IPS-11a (cell line): Measurements from ENCODE around the gene NRL.
"Not testable (repeated sequence)": the region's sequence is repeated elsewhere in the genome, so short reads cannot be mapped to it uniquely, and the experiment has no call there.

Source experiments
- H3K4me3 ChIP-seq: one replicate; pipeline ENCODE4 v1.5.1; 2013; ENCODE audit warnings: low read depth, low read length, control low read depth

Gene NRL

DNA sequence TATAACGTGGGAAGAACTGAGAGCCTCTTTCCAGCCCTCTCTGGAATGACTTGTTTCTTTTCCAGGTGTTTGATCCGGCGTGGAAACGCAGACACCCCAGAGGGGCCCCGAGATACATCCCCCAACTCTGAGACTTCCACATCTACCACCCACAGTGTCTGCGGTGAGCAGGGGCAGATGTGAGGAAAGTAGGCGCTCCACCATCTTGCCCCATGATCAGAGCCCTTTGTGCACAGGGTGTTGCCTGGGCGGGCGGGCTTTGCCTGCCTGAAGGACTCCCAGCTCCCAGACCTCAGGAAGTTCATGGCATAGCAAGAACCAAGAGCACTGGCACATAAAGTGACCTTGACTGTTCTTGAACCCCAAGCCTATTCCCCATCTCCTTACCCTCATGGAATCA is 60.1 kb downstream of the NRL start:
- no peak overlapping the region for H3K4me3 ChIP-seq

DNA sequence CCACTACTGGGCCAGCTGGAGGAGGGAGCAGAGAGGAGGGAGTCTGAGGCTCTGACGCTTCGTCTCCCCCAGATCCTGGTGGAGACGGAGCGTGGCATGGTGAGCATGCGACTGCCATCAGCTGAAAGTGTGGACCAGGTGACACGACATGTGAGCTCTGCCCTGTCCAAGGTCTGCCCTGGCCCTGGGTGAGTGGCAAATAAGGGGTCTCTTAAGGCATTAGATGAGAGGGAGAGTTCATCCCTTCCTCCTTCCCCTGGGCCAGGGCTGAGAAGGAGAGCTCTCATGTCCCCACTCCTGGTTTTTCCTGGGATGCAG is 60.5 kb downstream of the NRL start:
- H3K4me3 ChIP-seq = no peak overlapping the region

DNA sequence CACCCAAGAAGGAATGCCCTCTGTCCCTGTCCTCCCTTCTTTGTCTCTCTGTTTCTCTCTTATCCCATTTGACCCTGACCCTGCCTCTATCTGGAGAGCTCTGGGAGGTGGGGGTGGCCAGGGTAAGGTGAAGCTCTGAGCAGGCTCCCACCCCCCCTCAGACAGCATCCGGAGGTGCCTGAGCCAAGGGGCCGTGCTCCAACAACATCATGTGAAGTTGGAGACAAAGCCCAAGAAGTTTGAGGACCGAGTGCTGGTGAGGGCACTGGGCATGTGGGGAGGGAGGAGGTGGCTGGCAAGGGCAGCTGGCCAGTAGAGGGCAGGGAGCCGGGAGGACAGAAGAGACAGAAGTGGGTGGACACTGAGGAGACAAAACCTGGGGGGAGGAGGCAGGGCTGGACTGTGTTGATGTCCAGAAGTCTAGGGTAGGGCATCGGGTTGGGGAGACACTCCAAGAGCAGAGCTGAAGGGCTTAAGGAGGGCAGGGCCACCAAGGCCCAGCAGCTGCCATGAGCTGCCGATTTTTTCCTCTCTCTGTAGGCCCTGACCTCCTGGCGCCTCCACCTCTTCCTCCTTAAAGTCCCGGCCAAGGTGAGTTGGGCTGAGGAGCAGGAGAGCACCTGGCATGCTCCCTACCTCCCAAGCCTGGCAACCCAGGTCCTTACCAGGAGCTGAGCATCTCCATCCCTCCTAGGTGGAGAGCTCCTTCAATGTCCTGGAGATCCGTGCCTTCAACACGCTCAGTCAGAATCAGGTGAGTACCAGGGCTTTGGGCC is 61.0 kb downstream of the NRL start:
- H3K4me3 ChIP-seq = no peak overlapping the region

DNA sequence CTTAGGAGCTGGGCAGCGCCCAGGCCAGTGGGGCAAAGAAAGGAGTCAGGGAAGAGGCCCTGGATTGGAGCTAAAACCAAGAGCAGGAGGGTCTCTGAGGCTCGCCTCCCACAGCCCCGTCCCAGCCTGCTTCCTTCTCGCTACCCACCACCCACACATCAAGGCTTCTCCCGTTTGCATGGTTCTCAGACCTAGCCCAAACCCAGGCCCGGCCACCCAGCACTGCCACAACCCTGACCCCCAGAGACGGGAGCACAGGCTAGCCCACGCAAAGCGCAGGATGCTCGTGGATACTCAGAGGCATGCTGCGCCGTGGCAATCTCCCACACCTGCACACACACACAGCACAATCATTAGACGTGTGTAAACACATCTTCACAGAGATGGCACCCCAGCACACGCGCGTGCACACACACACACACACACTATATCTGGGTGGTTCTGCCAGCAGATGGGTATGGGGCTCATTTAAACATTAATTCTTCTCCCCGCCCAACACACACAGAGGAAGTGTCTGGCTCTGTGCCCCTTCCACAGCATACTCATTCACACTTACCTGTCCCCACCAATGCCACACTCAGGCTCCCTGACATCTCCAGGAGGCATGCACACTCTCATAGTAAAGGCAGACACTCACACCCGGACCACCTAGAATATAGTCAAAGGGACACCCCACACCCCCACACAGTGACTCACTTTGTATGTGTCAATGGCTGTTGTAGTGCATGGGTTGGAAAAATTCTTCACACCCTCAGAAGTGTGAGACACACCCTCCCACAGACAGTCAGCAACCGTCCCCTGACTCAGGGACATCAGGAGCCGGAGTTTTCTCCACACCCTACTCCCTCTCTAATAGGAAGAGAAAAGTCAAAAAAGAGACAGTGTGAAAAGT is 61.8 kb downstream of the NRL start:
- peak overlapping the region; percentile 79 for H3K4me3 ChIP-seq

DNA sequence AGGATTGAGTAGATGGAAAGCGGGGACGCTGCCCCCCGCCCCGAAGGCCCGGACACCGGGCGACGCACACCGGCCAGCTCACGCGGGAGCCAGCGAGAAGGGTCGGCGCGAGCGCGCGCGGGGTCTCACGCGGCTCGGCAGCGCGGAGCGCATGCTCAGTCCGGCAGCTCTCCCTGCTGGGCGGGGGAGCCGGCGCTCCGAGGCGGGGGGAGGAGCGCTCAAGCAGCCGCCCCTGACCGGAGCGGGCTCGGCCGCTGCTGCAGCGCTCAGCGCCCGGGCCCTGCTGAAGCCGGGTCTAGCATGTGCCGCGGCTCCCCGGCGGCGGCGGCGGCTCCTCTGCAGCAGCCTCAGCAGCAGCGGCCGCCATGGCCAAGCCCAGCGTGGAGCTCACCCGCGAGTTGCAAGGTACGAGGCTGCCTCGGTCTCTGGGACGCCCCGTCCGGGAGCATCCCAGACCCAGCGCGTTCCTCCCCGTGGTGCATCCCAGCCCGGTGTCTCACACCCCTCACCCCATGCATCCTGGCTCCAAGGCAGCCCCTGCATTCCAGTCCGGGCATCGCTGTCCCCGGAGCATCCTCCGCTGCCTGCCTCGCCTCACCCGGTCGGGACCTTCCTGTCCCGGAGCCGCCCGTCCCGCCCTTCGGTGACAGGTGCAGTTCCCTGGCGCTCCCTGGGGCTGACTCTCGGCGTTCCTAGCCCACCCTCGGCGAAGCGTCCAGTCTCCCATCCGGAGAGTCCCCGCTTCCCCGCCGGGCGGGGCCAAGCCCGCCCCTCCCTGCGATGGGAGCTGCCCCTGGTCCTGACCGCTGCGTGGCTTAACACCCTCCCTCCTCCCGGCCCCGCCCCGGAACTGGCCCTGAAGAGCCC is 62.7 kb downstream of the NRL start, which contains the start of gene CARMIL3:
Gene CARMIL3, plus strand, starts transcription at position 221 of the 867 bp plus-strand sequence. Its CDS starts 145 bp downstream, at position 366.
- peak within 1 kb of the TSS; percentile 79 for H3K4me3 ChIP-seq

DNA sequence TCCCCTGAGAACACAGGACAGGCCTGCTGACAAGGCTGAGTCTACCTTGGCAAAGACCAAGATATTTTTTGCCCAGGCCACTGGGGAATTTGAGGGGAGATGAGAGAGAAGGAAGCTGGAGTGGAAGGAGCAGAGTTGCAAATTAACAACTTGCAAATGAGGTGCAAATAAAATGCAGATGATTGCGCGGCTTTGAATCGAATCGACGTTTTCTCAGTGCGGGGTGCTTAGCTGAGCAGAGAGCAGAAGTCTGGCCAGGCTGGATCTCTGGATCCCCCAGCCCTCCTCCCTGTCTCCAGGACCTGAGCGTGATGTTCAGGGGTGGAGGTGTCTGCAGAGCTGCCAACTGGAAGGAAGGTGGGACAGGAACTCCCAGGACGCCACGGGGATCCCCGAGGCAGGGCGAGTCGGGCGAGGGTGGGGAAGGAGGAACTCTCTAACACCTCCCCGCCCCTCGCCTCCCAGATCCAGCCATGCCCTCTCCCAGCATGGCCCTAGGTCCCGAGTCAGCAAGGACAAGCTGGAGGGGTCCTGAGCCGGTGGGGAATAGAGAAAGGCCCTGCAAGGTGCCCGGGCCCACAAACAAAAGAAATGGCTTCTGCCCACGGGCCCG is 63.5 kb downstream of the NRL start:
- H3K4me3 ChIP-seq = peak overlapping the region; percentile 79

GRCh38 chr14:24050753-24051152 is 64.0 kb downstream of the NRL start:
- H3K4me3 ChIP-seq = not testable (repeated sequence)

DNA sequence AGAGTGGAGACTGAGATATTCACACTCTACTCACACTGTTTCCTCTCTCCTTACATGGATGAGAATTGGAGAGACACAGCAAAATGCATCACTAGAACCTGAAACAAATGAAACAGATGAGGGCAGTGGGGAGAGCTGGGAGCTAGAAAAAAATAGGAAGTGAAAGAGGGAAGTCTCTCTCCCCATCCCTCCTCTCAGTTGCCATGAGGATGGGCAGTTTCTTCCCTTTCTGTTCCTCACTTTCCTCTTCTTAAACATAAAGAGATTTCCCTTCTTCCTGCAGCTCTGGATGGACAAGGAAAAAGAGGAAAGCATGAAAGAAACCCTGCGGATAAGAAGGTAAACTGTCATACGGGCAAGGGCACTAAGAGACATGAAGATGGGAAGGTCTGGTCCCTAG is 65.7 kb downstream of the NRL start:
- not testable (repeated sequence) for H3K4me3 ChIP-seq

DNA sequence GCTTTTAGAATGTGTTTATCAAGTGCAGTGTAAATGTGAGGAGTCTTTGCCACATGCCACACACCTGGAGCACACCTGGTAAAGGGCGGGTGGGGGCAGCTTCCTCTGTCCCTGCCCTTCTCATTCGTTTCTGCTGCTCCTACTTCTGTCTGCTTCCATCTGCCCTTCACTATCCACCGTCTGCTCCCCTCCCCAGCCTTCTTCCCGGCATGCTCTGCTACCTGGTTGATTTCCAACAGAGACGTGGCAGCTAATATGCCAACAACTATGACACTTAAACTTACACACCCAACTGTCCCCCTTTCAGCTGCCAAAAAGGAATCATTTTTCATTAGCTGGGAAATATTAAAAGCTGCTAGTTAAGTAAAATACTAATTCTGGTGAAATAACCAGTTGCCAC is 72.0 kb downstream of the NRL start:
- H3K4me3 ChIP-seq = no peak overlapping the region

- H3K4me3 ChIP-seq = no peak overlapping the region
These were observed 74.1 kb downstream of the NRL start for GRCh38 chr14:24040692-24041091.

DNA sequence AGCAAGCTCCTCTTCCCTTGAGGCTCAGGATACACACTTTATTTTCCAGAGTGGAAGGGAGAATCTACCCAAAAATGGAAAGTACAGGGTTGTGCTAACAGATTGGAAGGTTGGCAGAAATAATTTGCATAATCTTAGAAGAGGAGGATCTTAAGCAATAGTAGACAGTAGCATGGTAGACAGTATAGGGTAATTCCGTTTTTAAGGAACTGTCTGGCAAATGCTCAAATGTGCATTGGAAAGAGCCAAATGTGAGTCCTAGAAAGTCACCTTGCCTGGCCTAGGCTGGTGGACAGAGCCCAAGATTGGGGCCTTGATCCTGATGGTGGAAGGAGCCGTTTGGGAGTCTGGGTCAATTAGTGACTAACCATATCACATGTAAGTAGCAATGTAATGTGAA is 76.1 kb downstream of the NRL start:
- H3K4me3 ChIP-seq = no peak overlapping the region

DNA sequence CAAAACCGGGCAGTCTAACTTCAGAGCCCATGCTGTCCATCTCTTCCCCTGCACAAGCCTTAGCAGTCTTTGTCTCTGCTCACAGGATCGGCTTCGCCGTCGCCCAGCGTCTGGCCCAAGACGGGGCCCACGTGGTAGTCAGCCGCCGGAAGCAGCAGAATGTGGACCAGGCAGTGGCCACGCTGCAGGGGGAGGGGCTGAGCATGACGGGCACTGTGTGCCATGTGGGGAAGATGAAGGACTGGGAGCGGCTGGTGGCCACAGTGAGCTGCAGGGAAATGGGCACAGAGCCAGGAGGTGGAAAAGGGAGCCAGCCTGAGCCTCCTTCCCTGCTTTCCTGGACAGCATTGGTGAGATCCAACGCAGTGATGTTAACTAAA is 77.1 kb downstream of the NRL start:
- no peak overlapping the region for H3K4me3 ChIP-seq

- H3K4me3 ChIP-seq = not testable (repeated sequence)
These were observed 77.6 kb downstream of the NRL start for GRCh38 chr14:24036963-24037657.

GRCh38 chr14:24036169-24036962 is 78.4 kb downstream of the NRL start:
- H3K4me3 ChIP-seq = peak overlapping the region; percentile 41

- peak overlapping the region; percentile 41 for H3K4me3 ChIP-seq
These were observed 79.0 kb downstream of the NRL start for GRCh38 chr14:24035769-24036168.

DNA sequence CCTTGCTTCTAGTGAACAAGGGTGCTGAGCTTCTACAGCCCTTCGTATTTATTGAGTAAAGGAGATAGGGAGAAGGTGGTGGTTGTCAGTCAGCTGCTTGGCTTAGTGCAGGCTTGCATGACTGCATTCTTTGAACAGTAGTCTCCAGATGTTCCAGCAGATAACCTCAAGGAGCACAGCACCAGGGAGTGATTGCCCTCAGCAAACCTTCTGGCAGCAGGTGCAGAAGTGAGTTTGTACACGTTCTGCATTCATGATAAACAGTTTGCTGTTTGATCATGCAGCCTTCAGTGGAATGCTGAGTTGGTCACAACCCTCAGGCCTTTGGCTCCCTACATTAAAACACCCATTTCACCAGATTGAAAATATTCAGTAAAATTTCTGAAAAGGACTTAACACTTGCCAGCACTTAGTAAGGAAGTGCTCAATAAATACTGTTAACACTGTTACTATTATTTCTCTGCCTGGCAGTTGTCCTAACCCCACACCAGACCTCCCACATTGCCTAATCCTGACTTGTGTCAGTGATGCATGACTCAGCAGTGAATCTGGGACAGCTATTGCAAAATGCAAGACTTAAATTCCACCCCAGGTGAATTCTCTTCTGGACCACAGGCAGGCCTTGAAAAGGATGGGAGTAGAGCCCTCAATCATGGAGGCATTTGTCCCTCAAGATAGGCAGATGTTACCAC is 81.9 kb downstream of the NRL start:
- H3K4me3 ChIP-seq = no peak overlapping the region

- H3K4me3 ChIP-seq = not testable (repeated sequence)
These were observed 83.4 kb downstream of the NRL start for GRCh38 chr14:24031331-24031730.

GRCh38 chr14:24029687-24030086 is 85.1 kb downstream of the NRL start:
- H3K4me3 ChIP-seq = not testable (repeated sequence)
